Measurements from ENCODE around the gene CEP85. TPM values are rescaled to one million over a fixed set of nuclear protein-coding genes. Genes with fewer than 3 reads are reported as not detected.
A peak's percentile ranks its signal among the peaks of the same experiment; 100 is the strongest.

CEP85 gene
- total and polyA plus RNA-seq, 2 of the 13 experiments (the other 11 are each of a cell fraction or from before 2014, with no cell fraction given), result 16.1 to 26.7 TPM

DNA sequence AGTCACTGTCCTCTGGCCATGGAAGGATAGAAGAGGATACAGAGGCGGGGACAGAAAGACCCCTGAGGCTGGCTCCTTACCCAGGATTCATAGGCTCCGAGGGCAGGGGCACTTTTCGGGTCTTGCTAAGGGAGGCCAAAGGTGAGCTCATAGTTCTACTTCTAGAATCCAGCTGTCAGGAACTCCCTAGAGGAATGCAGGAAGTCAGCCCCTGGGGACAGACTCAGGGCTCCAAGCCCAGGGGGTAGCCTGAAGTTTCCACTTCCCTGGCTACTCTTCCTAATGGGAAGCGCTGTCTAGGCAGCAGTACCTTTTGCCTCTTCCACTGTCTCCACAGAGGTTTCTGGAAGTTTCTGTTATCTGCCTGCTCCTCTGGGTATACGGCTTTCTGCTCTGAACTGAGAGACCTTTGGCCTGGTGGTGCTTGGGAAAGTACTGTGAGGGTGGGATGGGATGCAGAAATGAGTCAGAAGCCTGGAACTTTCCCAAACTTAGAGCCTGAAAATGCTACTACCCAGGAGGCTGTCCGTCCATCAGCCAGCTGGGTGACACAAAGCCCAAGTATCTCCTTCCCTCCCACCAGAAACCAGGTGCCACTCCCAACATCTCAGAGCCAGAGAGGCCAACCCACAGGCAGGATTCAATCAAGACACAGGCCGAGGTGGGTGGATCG lies 68.9 kb downstream of the CEP85 start:
- BruUV-seq (replicated peaks), result no TSS peak
- ChIA-PET CTCF (ENCODE audit: low intra/inter-chr PET ratio, low total read pairs) (no interaction called here), POLR2A (no interaction called here)
- H3K4me1 ChIP-seq (ENCODE audit: insufficient read depth, low read length), result peaks cover 31% of the 10 kb centered on the region
- no peaks in the 10 kb centered on the region; a peak in 1 of 5 replicates for H3K36me3 ChIP-seq (replicated peaks in 1 of 2; ENCODE audit: control insufficient read depth in 1 of 2, insufficient read depth in 2 of 2, low read length in 2 of 2)
- 83% methylated on average over 5 of the region's 8 CpGs for WGBS (ENCODE audit: low lambda C conversion rate)
- DNase-seq (ENCODE audit: low spot score) (no peak), FAIRE-seq (no peak), ATAC-seq (no peak)
- H3K9me3 ChIP-seq (ENCODE audit: low read length), result no peaks in the 10 kb centered on the region
- H2AFZ ChIP-seq (ENCODE audit: low read length), result no peak overlapping the region
- intact Hi-C loops (cut with micrococcal nuclease; ENCODE audit: unreplicated experiment), result no loop called here
- in situ Hi-C loops (cut with HindIII; ENCODE audit: extremely low pct_ligation_motif_present, low pct_unique_long_range_greater_than_20kb), result no loop called here
- no peaks in the 10 kb centered on the region; a peak in 1 of 5 replicates for H3K27me3 ChIP-seq (ENCODE audit: control insufficient read depth in 1 of 2, insufficient read depth in 2 of 2, low read length in 2 of 2)
- H3K4me3 ChIP-seq (replicated peaks in 1 of 3; ENCODE audit: insufficient read depth in 1 of 3, low read depth in 2 of 3, low read length in 3 of 3), result no peak overlapping the region
- H3K9ac ChIP-seq (ENCODE audit: insufficient read depth, low read depth, low read length), result peak overlapping the region; percentile 9; the same call in 1 of the 2 replicates
- no peak for TF ChIP-seq MAFG (CRISPR knock-in tag; IDR thresholded peaks at IDR 0.05)
- no peak for TF ChIP-seq PLRG1 (conservative IDR thresholded peaks at IDR 0.05)
- TF ChIP-seq ZNF720 (CRISPR knock-in tag; IDR thresholded peaks at IDR 0.05), result no peak
- no peak for TF ChIP-seq ELF3 (CRISPR knock-in tag; IDR thresholded peaks at IDR 0.05)
- H3K79me2 ChIP-seq (ENCODE audit: insufficient read depth, low read length), result no peaks in the 10 kb centered on the region
- H3K4me2 ChIP-seq (ENCODE audit: low read depth, low read length), result no peak overlapping the region
- H3K27ac ChIP-seq (ENCODE audit: extremely low read length, insufficient read depth, low read length), result no peak overlapping the region
- H4K20me1 ChIP-seq (ENCODE audit: insufficient read depth, low read length), result no peaks in the 10 kb centered on the region

DNA sequence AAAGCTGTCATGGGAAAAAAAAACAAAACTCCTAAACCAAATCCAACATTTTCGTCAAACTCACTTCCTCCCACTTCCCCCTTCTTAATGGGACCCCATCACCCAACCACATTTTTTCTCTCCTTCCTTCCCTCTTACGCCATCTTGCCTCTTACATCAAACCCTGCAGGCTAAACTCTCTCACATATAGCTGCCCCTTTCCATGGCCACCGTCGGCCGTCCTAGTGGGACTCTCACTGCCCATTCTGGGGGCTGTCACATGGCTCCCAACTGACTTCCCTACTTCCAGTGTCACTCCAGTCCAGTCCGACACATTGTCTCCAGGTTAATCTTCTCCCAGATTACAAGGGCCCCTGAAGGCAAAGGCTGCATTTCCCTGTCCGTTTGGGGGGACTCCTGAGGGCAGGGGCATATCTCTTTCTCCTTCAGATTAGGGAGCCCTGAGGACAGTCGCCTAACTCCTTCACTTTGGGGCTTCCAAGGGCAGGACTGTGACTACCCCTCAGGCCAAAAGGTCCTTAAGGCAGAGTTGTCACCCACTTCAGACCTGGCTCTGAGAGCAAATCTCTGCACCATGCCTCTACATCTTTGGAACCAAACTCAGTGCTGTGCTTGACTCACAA lies 71.8 kb downstream of the CEP85 start:
- peak overlapping the region; percentile 84 for H3K4me2 ChIP-seq (ENCODE audit: low read depth, low read length)
- in situ Hi-C loops (cut with HindIII; ENCODE audit: extremely low pct_ligation_motif_present, low pct_unique_long_range_greater_than_20kb), result no loop called here
- peak overlapping the region; percentile 81 for H3K9ac ChIP-seq (ENCODE audit: insufficient read depth, low read depth, low read length)
- DNase-seq (ENCODE audit: low spot score) (no peak), FAIRE-seq (no peak), ATAC-seq (peak; percentile 10)
- H3K4me3 ChIP-seq (replicated peaks in 1 of 3; ENCODE audit: insufficient read depth in 1 of 3, low read depth in 2 of 3, low read length in 3 of 3), result peak overlapping the region; percentile 90 to 98 (median 94)
- H3K27ac ChIP-seq (ENCODE audit: extremely low read length, insufficient read depth, low read length), result peak overlapping the region; percentile 68
- ChIA-PET POLR2A (no interaction called here), CTCF (ENCODE audit: low intra/inter-chr PET ratio, low total read pairs) (no interaction called here)
- intact Hi-C loops (cut with micrococcal nuclease; ENCODE audit: unreplicated experiment), result loop anchor here (2.0 kb wide), 1 partner anchor 45 kb away; no protein-coding TSS in a partner anchor
- no peak overlapping the region for H2AFZ ChIP-seq (ENCODE audit: low read length)
- no peaks in the 10 kb centered on the region for H3K9me3 ChIP-seq (ENCODE audit: low read length)
- H4K20me1 ChIP-seq (ENCODE audit: insufficient read depth, low read length), result no peaks in the 10 kb centered on the region
- H3K36me3 ChIP-seq (replicated peaks in 1 of 2; ENCODE audit: control insufficient read depth in 1 of 2, insufficient read depth in 2 of 2, low read length in 2 of 2), result no peaks in the 10 kb centered on the region
- H3K79me2 ChIP-seq (ENCODE audit: insufficient read depth, low read length), result no peaks in the 10 kb centered on the region
- peaks cover 40% of the 10 kb centered on the region for H3K4me1 ChIP-seq (ENCODE audit: insufficient read depth, low read length)
- TF ChIP-seq POLR2A (IDR thresholded peaks at IDR 0.05; ENCODE audit: insufficient read depth in 1 of 2, low read depth in 2 of 2, low read length in 2 of 2), result peak in 1 of 2 experiments; percentile 22; a peak in 1 of 4 replicates
- no peak for TF ChIP-seq ZNF616 (CRISPR knock-in tag; IDR thresholded peaks at IDR 0.05; ENCODE audit: low read depth)
- TF ChIP-seq ZNF256 (CRISPR knock-in tag; conservative IDR thresholded peaks at IDR 0.05), result no peak
- 0 out of 2 replicates have a peak, but pooled peaks have one; percentile 17 for TF ChIP-seq JUND (CRISPR knock-in tag; IDR thresholded peaks at IDR 0.05)
- TF ChIP-seq NFYC (CRISPR knock-in tag; IDR thresholded peaks at IDR 0.05), result no peak
- TF ChIP-seq, protein P1, sequence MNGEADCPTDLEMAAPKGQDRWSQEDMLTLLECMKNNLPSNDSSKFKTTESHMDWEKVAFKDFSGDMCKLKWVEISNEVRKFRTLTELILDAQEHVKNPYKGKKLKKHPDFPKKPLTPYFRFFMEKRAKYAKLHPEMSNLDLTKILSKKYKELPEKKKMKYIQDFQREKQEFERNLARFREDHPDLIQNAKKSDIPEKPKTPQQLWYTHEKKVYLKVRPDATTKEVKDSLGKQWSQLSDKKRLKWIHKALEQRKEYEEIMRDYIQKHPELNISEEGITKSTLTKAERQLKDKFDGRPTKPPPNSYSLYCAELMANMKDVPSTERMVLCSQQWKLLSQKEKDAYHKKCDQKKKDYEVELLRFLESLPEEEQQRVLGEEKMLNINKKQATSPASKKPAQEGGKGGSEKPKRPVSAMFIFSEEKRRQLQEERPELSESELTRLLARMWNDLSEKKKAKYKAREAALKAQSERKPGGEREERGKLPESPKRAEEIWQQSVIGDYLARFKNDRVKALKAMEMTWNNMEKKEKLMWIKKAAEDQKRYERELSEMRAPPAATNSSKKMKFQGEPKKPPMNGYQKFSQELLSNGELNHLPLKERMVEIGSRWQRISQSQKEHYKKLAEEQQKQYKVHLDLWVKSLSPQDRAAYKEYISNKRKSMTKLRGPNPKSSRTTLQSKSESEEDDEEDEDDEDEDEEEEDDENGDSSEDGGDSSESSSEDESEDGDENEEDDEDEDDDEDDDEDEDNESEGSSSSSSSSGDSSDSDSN (CRISPR knock-in tag; IDR thresholded peaks at IDR 0.05), result no peak
- TF ChIP-seq CENPX (CRISPR knock-in tag; IDR thresholded peaks at IDR 0.05), result no peak
- TF ChIP-seq GATA4 (IDR thresholded peaks at IDR 0.05; ENCODE audit: borderline replicate concordance, low read depth), result no peak
- no peak for TF ChIP-seq ZNF703 (CRISPR knock-in tag; IDR thresholded peaks at IDR 0.05; ENCODE audit: borderline replicate concordance)
- 8% methylated on average over 8 of the region's 8 CpGs for WGBS (ENCODE audit: low lambda C conversion rate)
- BruUV-seq (replicated peaks), result TSS peak; percentile 84
- H3K27me3 ChIP-seq (ENCODE audit: control insufficient read depth in 1 of 2, insufficient read depth in 2 of 2, low read length in 2 of 2), result no peaks in the 10 kb centered on the region; a peak in 1 of 5 replicates

Measured in HepG2 (cell line).